ENCODE results near the gene SMIM43. TPM values are rescaled to one million over a fixed set of nuclear protein-coding genes. Genes with fewer than 3 reads are reported as not detected.
"Not testable (repeated sequence)": the region's sequence is repeated elsewhere in the genome, so short reads cannot be mapped to it uniquely, and the experiment has no call there.

SMIM43 gene
- total RNA-seq, 1 experiment from 2014 or later: not detected

DNA sequence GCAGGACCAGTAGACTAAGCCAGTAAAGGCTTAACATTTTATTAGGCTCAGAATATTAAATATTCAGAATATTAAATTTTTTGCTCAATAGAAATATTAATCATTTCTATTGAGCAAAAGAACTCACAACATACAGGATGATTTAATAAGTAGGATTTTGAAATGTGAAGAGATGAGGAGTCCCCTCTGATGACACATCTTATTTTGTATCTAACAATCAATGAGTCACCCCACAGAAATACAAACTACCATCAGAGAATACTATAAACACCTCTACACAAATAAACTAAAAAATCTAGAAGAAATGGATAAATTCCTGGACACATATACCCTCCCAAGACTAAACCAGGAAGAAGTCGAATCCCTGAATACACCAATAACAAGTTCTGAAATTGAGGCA is 12.8 kb downstream of the SMIM43 start:
- H3K9ac ChIP-seq (ENCODE audit: low read length); H3K79me2 ChIP-seq (ENCODE audit: insufficient read depth, low read length); BruUV-seq (replicated peaks); POLR2A ChIA-PET; H3K4me1 ChIP-seq (ENCODE audit: control insufficient read depth in 1 of 2, insufficient read depth in 2 of 2, low read length in 2 of 2); H3K4me3 ChIP-seq (replicated peaks in 1 of 2; ENCODE audit: low read depth in 1 of 2, low read length in 2 of 2); RAD21 ChIA-PET (ENCODE audit: low non-redundant PET in 1 of 2, low total read pairs in 2 of 2, uncharacterized antibody in 2 of 2, unreplicated experiment in 2 of 2); H3K36me3 ChIP-seq (ENCODE audit: control insufficient read depth in 1 of 2, insufficient read depth in 2 of 2, low read length in 2 of 2); H3K4me2 ChIP-seq (ENCODE audit: low read length); H3K27me3 ChIP-seq (ENCODE audit: insufficient read depth, low read length); intact Hi-C loops (cut with micrococcal nuclease); H2AFZ ChIP-seq (ENCODE audit: low read depth, low read length, poor library complexity, severe bottlenecking); H3K9me2 ChIP-seq (ENCODE audit: insufficient read depth); H3K27ac ChIP-seq (ENCODE audit: low read depth, low read length); DNase-seq (ENCODE audit: low read depth, low spot score); ATAC-seq; CTCF ChIA-PET; H3K9me3 ChIP-seq (ENCODE audit: control insufficient read depth in 1 of 2, insufficient read depth in 1 of 2, low read depth in 1 of 2, low read length in 2 of 2); H4K20me1 ChIP-seq (ENCODE audit: insufficient read depth): not testable (repeated sequence)

DNA sequence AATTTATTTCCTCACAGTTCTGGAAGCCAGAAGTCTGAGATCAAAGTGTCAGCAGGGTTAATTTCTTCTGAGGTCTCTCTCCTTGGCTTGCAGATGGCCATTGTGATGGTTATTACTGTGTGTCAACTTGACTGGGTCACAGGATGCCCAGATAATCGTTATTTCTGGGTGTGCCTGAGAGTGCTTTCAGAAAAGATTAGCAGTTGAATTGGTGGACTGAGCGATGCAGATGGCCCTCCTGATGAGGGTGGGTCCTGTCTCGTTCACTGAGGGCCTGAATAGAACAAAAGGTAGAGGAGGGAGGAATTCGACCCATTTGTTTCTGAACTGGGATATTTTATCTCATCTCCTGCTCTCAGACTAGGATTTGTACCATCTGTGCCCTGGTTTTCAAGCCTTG is 15.7 kb downstream of the SMIM43 start:
- Histone ChIP-seq H3K27me3 (ENCODE audit: insufficient read depth, low read length) (no peaks in the 10 kb centered on the region), H3K27ac (ENCODE audit: low read depth, low read length) (no peak overlapping the region), H3K36me3 (ENCODE audit: control insufficient read depth in 1 of 2, insufficient read depth in 2 of 2, low read length in 2 of 2) (no peaks in the 10 kb centered on the region), H3K4me3 (replicated peaks in 1 of 2; ENCODE audit: low read depth in 1 of 2, low read length in 2 of 2) (no peak overlapping the region), H3K9me3 (ENCODE audit: control insufficient read depth in 1 of 2, insufficient read depth in 1 of 2, low read depth in 1 of 2, low read length in 2 of 2) (no peaks in the 10 kb centered on the region), H3K9ac (ENCODE audit: low read length) (no peak overlapping the region), H4K20me1 (ENCODE audit: insufficient read depth) (no peaks in the 10 kb centered on the region), H3K9me2 (ENCODE audit: insufficient read depth) (no peaks in the 10 kb centered on the region), H2AFZ (ENCODE audit: low read depth, low read length, poor library complexity, severe bottlenecking) (no peak overlapping the region), H3K4me1 (ENCODE audit: control insufficient read depth in 1 of 2, insufficient read depth in 2 of 2, low read length in 2 of 2) (no peaks in the 10 kb centered on the region), H3K4me2 (ENCODE audit: low read length) (no peak overlapping the region), H3K79me2 (ENCODE audit: insufficient read depth, low read length) (no peaks in the 10 kb centered on the region)
- DNase-seq (ENCODE audit: low read depth, low spot score): no peak
- intact Hi-C loops (cut with micrococcal nuclease): no loop called here
- ATAC-seq: no peak
- RAD21 ChIA-PET (ENCODE audit: low non-redundant PET in 1 of 2, low total read pairs in 2 of 2, uncharacterized antibody in 2 of 2, unreplicated experiment in 2 of 2): no interaction called here
- CTCF ChIA-PET: no interaction called here
- no TSS peak for BruUV-seq (replicated peaks)
- TF ChIP-seq, protein P1, sequence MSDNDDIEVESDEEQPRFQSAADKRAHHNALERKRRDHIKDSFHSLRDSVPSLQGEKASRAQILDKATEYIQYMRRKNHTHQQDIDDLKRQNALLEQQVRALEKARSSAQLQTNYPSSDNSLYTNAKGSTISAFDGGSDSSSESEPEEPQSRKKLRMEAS (IDR thresholded peaks at IDR 0.05): no peak
- TF ChIP-seq SRF (IDR thresholded peaks at IDR 0.05; ENCODE audit: low read depth) (no peak), POLR2A (IDR thresholded peaks at IDR 0.05; ENCODE audit: borderline replicate concordance, extremely low read depth, insufficient read depth, insufficient read length) (no peak), ELF1 (IDR thresholded peaks at IDR 0.05; ENCODE audit: borderline replicate concordance, low read depth) (no peak), CBX3 (IDR thresholded peaks at IDR 0.05; ENCODE audit: low read depth) (no peak), EZH2phosphoT487 (IDR thresholded peaks at IDR 0.05; ENCODE audit: borderline replicate concordance) (no peak), ZNF274 (IDR thresholded peaks at IDR 0.05; ENCODE audit: low read depth, low read length) (no peak), EGR1 (IDR thresholded peaks at IDR 0.05; ENCODE audit: low read depth) (no peak), TCF7L2 (IDR thresholded peaks at IDR 0.05; ENCODE audit: borderline replicate concordance, extremely low read depth, insufficient read depth, insufficient read length) (no peak), EZH2 (IDR thresholded peaks at IDR 0.05) (no peak), YY1 (IDR thresholded peaks at IDR 0.05; ENCODE audit: extremely low read depth, insufficient replicate concordance, low read depth, low read length) (no peak), CEBPB (IDR thresholded peaks at IDR 0.05; ENCODE audit: low read depth) (no peak), RAD21 (IDR thresholded peaks at IDR 0.05; ENCODE audit: low read depth) (no peak), ZFX (IDR thresholded peaks at IDR 0.05) (no peak), SP1 (IDR thresholded peaks at IDR 0.05; ENCODE audit: low read depth) (no peak), FOSL1 (IDR thresholded peaks at IDR 0.05; ENCODE audit: low read depth) (no peak), POLR2AphosphoS5 (IDR thresholded peaks at IDR 0.05; ENCODE audit: low read depth, low read length) (no peak), SIN3A (IDR thresholded peaks at IDR 0.05; ENCODE audit: low read depth) (no peak)
- TF ChIP-seq, protein P2, sequence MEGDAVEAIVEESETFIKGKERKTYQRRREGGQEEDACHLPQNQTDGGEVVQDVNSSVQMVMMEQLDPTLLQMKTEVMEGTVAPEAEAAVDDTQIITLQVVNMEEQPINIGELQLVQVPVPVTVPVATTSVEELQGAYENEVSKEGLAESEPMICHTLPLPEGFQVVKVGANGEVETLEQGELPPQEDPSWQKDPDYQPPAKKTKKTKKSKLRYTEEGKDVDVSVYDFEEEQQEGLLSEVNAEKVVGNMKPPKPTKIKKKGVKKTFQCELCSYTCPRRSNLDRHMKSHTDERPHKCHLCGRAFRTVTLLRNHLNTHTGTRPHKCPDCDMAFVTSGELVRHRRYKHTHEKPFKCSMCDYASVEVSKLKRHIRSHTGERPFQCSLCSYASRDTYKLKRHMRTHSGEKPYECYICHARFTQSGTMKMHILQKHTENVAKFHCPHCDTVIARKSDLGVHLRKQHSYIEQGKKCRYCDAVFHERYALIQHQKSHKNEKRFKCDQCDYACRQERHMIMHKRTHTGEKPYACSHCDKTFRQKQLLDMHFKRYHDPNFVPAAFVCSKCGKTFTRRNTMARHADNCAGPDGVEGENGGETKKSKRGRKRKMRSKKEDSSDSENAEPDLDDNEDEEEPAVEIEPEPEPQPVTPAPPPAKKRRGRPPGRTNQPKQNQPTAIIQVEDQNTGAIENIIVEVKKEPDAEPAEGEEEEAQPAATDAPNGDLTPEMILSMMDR (IDR thresholded peaks at IDR 0.05 in 2 of 3, conservative IDR thresholded peaks at IDR 0.05 in 1 of 3; ENCODE audit: borderline replicate concordance in 1 of 3, insufficient read depth in 1 of 3, low read depth in 2 of 3, low read length in 2 of 3): no peak
- TF ChIP-seq, protein P3, sequence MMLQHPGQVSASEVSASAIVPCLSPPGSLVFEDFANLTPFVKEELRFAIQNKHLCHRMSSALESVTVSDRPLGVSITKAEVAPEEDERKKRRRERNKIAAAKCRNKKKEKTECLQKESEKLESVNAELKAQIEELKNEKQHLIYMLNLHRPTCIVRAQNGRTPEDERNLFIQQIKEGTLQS (IDR thresholded peaks at IDR 0.05): no peak
- POLR2A ChIA-PET: no interaction called here
